Ascending aorta (tissue), 2 donors: Measurements from ENCODE around the gene ARID5B. TPM values are rescaled to one million over a fixed set of nuclear protein-coding genes. Genes with fewer than 3 reads are reported as not detected.
A peak's percentile ranks its signal among the peaks of the same experiment; 100 is the strongest.

ENCODE experiments used
- DNase-seq, 2 donors: peaks; one replicate each; pipeline ENCODE4 v3.0.0-alpha.2; 2019; ENCODE audit warnings: low spot score in 2 of 2
- H3K27ac ChIP-seq, 2 donors: fragments of 200-600 bp; sonication (generic); one replicate each; pipeline ENCODE4 v1.5.1; 2016 to 2017; ENCODE audit warnings: mild to moderate bottlenecking in 1 of 2
- H3K27me3 ChIP-seq: fragments of 200-600 bp; sonication (generic); one replicate; pipeline ENCODE4 v1.5.1; 2017
- H3K36me3 ChIP-seq, 2 donors: fragments of 200-600 bp; sonication (generic); one replicate each; pipeline ENCODE4 v1.5.1; 2016
- H3K4me1 ChIP-seq, 2 donors: fragments of 200-600 bp; sonication (generic); one replicate each; pipeline ENCODE4 v1.5.1; 2016 to 2017; ENCODE audit warnings: mild to moderate bottlenecking in 1 of 2
- H3K4me3 ChIP-seq, 2 donors: fragments of 200-600 bp; sonication (generic); one replicate each; pipeline ENCODE4 v1.5.1; 2016 to 2017; ENCODE audit warnings: mild to moderate bottlenecking in 1 of 2
- H3K9me3 ChIP-seq, 2 donors: fragments of 200-600 bp; sonication (generic); one replicate each; pipeline ENCODE4 v1.5.1; 2016
- CTCF ChIP-seq, 3 experiments: fragments of 200-600 bp in 2 of 3; fragments of 450-650 bp in 1 of 3; sonication (generic) in 2 of 3; IDR thresholded peaks; one replicate each; pipeline ENCODE4 v1.5.1; 2016 to 2019; ENCODE audit warnings: antibody characterized with exemption in 3 of 3, mild to moderate bottlenecking in 1 of 3, moderate library complexity in 1 of 3
- intact Hi-C: fragments of 100-400 bp; cut with DNase I; formaldehyde crosslinking; loops from one replicate; pipeline ENCODE4 v1.15.1; 2023
- total RNA-seq: library from RNA; depleted of rRNA; stranded (reverse); fragments of >200 nt; gene quantifications from one replicate; pipeline ENCODE4 v1.1.0, GENCODE V29; 2016

The ARID5B gene
- total RNA-seq, 1 donor from 2014 or later, result 92.5 TPM

- no peak for TF ChIP-seq CTCF (IDR thresholded peaks at IDR 0.05)
- H3K4me1 ChIP-seq, result peaks cover 0 to 5% of the 10 kb centered on the region in 2 donors
These were observed 49.6 kb downstream of the ARID5B start for GRCh38 chr10:61951144-61951483.

GRCh38 chr10:61952028-61952674 lies 50.7 kb downstream of the ARID5B start:
- TF ChIP-seq CTCF (IDR thresholded peaks at IDR 0.05), result no peak
- no peak for DNase-seq
- H3K27me3 ChIP-seq, result no peaks in the 10 kb centered on the region
- no peaks in the 10 kb centered on the region for H3K36me3 ChIP-seq
- H3K4me1 ChIP-seq, result peaks cover 0 to 4% of the 10 kb centered on the region in 2 donors
- intact Hi-C loops, result no loop called here
- H3K27ac ChIP-seq, result no peak overlapping the region
- H3K9me3 ChIP-seq, result no peaks in the 10 kb centered on the region
- H3K4me3 ChIP-seq, result no peak overlapping the region

More at GRCh38 chr10:61951144-61951483, 49.6 kb downstream of the ARID5B start:
- H3K27ac ChIP-seq, result no peak overlapping the region
- intact Hi-C loops, result no loop called here
- H3K4me3 ChIP-seq, result no peak overlapping the region
- H3K36me3 ChIP-seq, result no peaks in the 10 kb centered on the region
- no peaks in the 10 kb centered on the region for H3K27me3 ChIP-seq
- H3K9me3 ChIP-seq, result no peaks in the 10 kb centered on the region
- DNase-seq, result no peak

- no peak for DNase-seq
- no peak for TF ChIP-seq CTCF (IDR thresholded peaks at IDR 0.05)
- Histone ChIP-seq H3K9me3 (no peaks in the 10 kb centered on the region), H3K4me3 (no peak overlapping the region), H3K27me3 (no peaks in the 10 kb centered on the region), H3K4me1 (peaks cover 0 to 4% of the 10 kb centered on the region in 2 donors), H3K27ac (no peak overlapping the region), H3K36me3 (no peaks in the 10 kb centered on the region)
- intact Hi-C loops, result no loop called here
These were observed 51.7 kb downstream of the ARID5B start for GRCh38 chr10:61953183-61953582.

GRCh38 chr10:61957806-61958205 lies 56.3 kb downstream of the ARID5B start:
- Histone ChIP-seq H3K27me3 (no peaks in the 10 kb centered on the region), H3K27ac (no peak overlapping the region), H3K9me3 (no peaks in the 10 kb centered on the region), H3K4me1 (peaks cover 0 to 11% of the 10 kb centered on the region in 2 donors), H3K36me3 (no peaks in the 10 kb centered on the region), H3K4me3 (no peak overlapping the region)
- no peak for TF ChIP-seq CTCF (IDR thresholded peaks at IDR 0.05)
- no peak for DNase-seq
- intact Hi-C loops, result no loop called here

GRCh38 chr10:61958311-61958710 lies 56.8 kb downstream of the ARID5B start:
- Histone ChIP-seq H3K4me1 (peaks cover 0 to 13% of the 10 kb centered on the region in 2 donors), H3K36me3 (no peaks in the 10 kb centered on the region), H3K27ac (peak overlapping the region in 1 of 2 donors; percentile 4), H3K4me3 (no peak overlapping the region), H3K27me3 (no peaks in the 10 kb centered on the region), H3K9me3 (no peaks in the 10 kb centered on the region)
- DNase-seq, result no peak
- intact Hi-C loops, result no loop called here
- no peak for TF ChIP-seq CTCF (IDR thresholded peaks at IDR 0.05)

GRCh38 chr10:61958805-61959204 lies 57.3 kb downstream of the ARID5B start:
- no peak for TF ChIP-seq CTCF (IDR thresholded peaks at IDR 0.05)
- H3K27me3 ChIP-seq, result no peaks in the 10 kb centered on the region
- H3K4me3 ChIP-seq, result no peak overlapping the region
- H3K9me3 ChIP-seq, result no peaks in the 10 kb centered on the region
- no peaks in the 10 kb centered on the region for H3K36me3 ChIP-seq
- peak overlapping the region in 1 of 2 donors; percentile 4 for H3K27ac ChIP-seq
- no peak for DNase-seq
- peaks cover under 1 to 18% of the 10 kb centered on the region in 2 donors for H3K4me1 ChIP-seq
- intact Hi-C loops, result no loop called here
